ENCODE data around the gene KCND3.

The KCND3 gene

DNA sequence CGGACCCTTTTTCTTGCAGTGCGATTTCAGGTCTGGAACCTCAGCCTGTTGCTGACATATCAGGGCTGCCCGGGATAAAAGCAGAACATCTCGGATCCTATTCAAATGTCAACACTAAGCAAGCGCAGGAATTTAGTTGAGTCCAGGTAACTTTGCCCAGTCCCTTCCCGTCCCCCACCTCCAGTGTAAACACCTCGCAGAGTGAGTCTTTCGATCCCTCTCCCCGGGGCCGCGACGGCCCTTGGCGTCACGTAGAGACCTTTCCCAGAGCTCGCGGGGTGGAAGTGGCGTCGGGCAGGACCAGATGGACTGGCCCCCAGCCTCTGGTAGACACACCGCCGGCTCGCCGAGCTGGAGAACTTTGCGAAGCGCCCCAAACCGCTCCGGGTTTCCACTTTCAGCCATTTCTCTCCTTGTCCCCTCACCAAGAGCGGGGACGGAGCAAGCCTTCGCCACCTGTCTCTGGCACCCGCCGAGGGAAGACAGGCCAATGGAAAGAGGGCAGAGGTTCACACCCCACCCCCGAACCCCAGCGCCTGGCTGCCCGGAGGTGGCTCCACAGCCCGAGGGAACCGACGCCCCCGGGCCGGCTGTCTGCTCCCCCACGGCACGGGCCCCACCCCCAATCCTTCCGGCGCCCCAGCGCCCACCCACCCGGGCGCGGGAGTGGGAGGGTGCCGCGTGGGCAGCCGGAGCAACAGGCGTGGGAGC lies 570 bp downstream of the KCND3 start:
- DNase-seq (ENCODE audit: low read depth), result no peak

DNA sequence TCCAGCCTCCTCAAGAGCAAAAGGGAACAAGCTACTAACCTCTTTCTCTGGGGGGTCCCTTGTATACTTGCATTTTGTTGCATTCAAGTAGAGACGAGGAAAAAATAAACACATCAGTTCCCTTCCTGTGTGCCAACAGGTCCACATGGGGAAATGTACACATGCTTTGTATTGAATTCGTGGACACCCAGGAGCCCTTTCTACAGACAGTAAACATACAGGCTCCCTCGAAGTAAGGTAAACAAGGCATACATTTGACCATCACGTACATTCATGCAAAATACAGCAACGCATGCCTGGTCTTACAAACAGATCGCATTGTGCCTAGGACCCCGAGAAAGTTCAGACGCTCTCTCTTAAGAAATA lies 1.1 kb downstream of the KCND3 start:
- no peak for DNase-seq (ENCODE audit: low read depth)

DNA sequence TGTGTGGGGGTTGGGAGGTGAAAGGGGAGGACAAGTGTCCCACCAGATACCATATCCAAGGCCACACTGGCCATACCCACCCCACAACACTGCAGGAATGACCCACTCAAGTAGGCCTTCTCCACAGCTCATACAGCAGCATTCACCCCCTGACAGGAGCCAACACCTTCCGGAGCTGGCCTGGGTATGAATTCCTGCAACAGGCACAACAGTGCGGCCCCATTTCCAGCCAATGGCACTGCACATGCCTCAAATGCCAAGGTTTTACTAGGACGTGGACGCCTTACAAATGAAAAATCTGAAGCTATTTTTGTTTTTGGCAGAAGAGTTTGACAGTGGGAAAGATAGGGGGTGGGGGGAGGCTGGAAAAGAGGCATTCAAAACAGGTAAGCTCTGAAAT lies 2.0 kb downstream of the KCND3 start:
- DNase-seq (ENCODE audit: low read depth), result no peak

DNA sequence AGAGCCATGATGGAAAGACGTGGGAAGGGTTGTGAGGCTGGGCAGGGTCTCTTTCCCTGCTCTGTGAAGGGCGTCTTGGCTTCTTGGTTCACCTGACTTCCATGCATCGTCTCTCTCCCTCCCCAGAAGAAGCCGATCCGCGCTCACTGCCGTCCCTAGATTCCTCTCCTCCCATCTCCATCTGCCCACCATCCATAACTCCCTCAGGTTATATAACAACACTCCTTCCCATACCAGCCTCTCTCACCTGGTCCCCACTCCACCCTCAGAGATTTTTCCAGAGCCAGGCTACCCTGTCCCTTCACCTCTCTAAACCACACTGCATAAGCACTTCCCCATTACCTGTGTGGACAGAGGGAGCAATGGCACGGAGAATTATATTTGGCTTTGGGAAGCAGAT lies 6.0 kb downstream of the KCND3 start:
- no peak for DNase-seq (ENCODE audit: low read depth)

DNA sequence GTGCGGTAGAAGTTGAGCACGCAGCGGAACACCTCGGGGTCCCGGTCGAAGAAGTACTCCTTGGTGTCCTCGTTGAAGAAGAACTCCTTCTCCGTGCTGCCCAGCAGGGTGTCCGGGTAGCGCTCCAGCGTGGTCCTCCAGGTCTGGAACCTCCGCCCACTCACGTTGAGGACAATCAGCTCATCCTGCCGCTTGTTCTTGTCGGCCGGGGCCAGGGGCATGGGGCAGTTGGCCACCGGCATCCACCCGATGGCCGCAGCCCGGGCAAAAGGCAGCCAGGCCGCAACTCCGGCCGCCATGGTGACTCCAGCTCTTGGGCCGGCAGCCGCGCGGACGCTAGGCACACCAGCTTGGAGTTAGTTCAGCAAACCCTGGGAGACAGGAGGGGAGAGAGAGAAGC lies 7.0 kb downstream of the KCND3 start:
- DNase-seq (ENCODE audit: low read depth), result no peak

DNA sequence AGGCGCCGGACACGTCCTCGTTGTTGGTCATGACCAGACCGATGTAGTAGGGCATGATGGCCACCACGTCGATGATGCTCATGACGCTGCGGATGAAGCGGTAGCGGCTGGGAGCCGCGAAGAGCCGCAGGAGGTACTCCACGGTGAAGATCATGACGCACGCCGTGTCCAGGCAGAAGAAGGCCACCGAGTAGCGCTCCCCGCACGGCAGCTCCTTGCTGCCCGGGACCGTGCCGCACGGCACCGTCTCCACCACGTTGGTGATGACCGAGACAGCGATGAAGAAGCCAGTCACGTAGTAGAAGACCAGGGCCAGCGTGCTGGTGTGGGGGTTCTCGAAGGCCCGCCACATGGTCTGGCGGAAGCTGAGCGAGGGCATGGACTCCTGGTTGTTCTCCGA lies 7.6 kb downstream of the KCND3 start:
- DNase-seq (ENCODE audit: low read depth), result no peak

DNA sequence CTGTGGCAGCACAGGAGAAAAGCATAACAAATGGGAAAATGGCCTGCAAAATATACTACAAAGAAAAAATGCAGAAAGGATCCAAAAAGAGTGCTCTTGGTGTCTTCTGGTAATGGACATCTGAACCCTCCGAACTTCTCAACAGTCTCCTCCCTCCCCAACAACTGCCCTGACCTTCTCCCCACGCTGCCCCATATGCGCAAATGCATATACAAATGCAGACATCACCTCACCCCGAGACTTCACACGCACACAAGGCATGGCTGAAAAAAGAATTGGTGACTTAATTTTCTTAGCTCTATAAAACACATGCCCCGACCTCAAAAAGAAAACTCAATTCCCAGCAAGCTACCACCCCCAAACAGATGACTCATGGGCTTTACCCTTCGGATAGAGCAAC lies 8.4 kb downstream of the KCND3 start:
- no peak for DNase-seq (ENCODE audit: low read depth)

DNA sequence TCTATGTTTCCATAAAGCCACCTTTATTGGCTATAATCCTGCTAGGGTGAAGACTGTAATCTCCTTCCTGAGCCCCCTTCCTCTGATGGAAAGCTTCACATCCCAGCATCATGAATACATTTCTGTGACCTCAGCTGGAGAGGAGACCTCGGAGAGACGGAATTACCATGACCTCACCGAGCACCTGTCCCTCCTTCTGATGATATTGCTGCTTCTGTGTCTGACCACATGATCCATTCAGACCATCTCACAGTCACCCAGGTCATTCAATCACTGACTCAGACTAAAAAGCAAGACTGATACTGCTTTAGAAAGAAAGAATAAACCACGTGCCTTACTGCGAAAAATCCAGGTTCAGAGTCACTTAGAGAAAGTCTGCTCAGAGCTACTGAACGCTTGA lies 8.8 kb downstream of the KCND3 start:
- no peak for DNase-seq (ENCODE audit: low read depth)

DNA sequence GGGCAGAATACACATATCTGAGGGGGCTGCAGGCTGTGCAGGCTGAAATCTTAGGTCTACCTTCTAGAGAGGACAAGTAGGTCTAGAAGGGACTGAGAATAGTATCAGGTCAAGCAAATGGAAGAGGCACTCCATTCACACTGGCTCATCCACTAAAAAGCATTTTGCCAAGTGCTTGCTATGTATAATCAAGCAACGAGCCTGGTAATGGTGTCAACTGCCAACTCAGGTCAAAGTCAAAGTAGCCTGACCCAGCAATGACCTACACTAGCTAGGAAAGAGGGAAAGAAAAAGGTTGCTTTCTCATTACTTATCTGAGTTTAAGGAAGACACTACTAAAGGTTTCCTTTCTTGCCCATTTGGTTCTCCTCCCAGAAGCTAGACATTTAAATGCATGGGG lies 10.8 kb downstream of the KCND3 start:
- no peak for DNase-seq (ENCODE audit: low read depth)

DNA sequence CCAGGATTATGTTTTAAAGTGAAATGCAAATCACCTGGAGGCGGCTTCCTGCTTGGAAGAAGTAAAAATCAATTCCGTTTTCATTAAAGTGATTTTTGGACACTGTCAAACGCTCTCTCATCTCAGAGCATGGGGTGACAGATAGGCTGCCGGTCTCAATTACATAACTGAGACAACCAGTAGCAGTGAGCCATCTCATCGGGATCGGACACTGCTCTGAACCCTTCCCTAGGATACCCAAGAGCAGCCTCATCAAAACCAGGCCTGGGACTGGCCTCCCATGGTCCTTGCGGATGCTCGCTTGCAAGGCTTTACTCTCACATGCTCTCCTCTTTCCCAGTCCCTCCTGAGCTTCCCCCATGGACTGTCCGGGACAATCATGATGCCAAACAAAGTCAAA lies 12.1 kb downstream of the KCND3 start:
- no peak for DNase-seq (ENCODE audit: low read depth)

DNA sequence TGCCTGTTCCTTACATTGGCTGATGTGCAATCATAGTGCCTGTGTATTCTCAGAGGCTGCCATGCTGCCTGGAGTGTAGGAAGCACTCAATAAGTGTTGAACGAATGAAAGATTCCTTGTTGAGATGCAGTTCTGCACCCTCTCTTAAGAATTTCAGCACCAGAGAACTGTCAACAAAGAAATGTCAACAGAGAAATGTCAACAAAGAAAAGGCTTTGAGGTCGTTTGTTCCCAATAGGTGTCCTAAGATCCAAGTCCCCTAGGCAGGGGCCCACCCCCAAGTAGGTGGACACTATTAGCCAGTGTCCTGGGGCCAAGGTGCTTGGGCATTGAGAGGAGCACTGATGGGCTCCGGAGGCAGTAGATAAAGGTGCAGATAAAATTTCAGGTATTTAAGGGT lies 12.6 kb downstream of the KCND3 start:
- no peak for DNase-seq (ENCODE audit: low read depth)

DNA sequence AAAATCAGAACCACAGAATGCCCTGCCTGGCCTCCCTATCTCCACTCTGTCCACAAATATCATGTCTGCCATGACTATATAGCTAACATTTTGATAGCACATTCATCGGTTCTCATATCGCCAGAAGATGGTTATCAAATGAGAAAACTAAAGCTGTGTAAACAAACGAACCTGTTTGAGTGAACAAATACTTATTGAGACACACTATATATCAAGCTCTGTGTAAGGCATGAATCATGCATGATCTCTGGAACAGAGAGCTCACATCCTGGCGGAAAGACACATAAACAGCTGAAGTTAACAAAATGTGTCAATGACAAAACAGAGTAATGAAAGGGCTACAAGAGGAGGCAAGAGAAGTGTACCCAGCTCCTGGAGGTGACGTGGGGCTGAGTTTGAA lies 13.1 kb downstream of the KCND3 start:
- DNase-seq (ENCODE audit: low read depth), result no peak

DNA sequence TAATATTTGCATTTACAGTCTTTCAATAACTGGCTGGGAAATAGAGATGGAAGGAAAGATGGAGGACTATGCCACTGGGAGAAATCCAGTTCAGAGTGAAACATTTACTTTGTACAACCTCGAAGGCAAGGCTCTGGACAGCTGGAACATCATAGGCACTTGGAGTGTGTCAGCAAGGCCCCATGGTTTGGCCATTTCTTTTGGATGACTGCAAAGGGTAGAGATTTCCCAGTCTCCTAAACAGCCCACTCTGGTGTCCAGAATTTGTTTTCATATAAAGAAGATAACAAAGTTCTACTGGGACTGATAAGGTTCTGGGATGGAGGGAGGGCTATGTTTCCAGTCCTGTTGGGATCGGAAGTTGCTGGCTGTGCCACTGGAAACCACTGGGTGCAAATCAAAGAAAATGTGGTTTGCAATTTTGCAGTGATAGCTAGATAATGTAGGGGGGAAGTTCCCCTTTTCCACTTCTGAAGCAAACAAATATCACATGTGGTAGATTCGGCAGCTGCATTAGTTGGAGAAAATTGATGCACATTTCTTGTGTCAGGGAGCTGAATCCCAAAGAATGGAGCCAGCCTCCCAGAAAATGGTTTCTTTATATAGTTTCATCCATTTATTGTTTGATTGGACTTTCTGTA lies 16.2 kb downstream of the KCND3 start:
- no peak for DNase-seq (ENCODE audit: low read depth)

DNA sequence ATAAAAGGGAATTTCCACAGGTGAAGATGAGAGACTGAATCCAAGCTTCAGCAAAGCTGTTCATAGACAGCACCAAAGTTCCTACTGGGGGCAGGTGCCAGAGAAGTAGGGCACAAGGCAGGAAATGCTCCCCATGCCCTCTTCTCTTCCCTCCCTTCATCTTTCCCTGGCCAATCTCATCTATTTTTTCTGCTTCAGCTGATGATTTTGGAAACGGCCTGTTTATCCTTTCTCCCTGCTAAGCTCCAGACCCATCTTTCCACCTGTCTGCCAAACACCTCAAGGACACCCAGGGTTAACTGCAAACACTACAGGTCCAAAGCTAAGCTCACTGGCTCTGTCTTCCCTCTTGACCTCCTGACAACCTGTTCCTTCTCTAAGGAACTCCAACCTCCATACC lies 18.1 kb downstream of the KCND3 start:
- DNase-seq (ENCODE audit: low read depth), result no peak

DNA sequence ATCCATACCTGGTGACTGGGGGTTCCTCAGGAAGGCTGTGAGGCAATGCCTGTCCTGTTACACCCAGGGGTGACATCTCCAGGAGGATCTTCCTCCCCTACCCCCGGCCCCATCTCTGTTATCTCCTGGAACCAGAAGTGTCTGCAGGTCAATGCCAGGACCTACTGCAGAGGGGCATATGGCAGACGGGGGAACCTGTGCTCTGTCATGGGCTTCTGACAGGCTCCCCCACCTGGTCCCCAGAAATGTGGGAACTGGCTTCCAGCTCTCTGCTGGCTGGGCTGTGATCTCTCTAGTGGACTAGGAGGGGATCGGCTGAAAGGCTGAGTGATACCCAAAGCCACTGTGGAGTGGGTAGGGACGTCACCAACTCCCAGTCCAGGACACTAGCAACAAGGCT lies 21.0 kb downstream of the KCND3 start:
- DNase-seq (ENCODE audit: low read depth), result no peak

DNA sequence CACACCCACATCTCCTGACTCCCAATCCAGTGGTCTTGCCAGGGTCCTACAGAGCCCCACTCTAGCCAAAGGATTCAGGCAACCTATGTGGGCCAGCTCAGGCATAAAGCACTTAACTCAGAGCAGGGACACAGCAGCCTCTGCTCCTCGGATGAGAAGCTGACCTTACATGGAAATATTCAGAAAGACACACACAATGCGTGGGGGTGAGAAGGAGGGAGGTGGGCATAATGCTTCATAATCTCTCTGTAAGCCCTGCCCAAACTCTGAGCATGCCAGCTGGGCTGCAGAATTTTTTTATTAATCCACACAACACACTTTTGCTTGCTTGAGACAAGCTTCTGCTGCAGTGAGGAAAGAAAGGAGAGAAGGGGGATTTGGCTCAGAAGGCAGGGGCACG lies 21.6 kb downstream of the KCND3 start:
- no peak for DNase-seq (ENCODE audit: low read depth)

DNA sequence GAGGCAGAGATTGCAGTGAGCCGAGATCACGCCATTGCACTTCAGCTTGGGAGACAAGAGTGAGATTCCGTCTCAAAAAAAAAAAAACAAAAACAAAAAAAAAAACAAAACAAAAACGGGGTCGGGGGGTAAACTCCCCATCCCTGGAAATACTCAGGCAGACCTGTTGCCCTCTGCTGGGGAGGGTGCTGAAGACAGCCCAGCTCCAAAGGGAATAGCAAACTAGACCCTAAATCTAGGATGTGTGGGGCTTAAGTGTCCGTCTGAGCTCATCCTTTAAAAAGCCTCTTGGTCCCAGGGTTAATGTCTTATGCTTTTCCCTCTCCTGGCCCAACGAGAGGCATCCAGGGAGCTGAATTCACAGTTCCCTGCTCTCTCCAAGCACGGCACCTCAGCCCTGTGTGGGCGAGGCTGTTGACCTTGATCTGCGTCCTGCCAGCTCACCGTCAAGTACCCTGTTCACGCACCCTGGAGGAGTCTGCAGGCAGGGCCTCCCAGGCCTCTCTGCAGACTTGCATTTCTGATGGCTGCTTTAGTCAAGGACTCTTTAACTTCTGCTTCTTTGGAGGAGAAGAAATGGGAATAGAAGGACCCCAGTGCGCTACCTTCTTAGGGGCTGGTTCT lies 22.3 kb downstream of the KCND3 start:
- no peak for DNase-seq (ENCODE audit: low read depth)

DNA sequence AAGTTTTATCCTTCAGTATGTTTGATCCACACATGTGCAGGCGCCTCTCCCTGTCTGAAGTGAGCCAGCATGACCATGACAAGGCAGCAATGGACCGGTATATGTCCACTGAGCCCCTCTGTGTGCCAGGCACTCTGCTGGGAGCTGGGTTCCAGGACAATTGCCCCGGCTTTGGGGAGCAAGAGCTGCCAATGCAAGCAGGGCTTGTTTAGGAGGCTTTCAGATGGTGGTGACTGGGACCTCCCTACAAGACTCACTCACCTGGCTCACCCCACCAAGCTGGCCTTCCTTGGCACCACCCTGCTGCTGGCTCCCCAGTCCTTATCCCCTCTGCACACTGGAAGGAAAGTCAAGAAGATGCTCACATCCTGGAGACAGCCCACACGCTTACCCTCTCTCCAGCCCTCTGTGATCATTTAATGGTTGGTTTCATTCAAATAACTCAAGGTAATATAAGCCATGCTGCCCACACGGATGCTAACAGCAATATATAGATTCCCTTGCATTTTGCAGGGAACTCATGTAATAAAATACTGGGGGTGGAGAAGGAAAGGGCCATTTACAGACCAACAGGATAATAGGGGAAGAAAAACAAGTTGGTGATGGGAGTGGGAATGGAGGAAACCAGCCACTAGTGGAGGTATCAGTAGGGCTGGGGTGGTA lies 23.6 kb downstream of the KCND3 start:
- no peak for DNase-seq (ENCODE audit: low read depth)

DNA sequence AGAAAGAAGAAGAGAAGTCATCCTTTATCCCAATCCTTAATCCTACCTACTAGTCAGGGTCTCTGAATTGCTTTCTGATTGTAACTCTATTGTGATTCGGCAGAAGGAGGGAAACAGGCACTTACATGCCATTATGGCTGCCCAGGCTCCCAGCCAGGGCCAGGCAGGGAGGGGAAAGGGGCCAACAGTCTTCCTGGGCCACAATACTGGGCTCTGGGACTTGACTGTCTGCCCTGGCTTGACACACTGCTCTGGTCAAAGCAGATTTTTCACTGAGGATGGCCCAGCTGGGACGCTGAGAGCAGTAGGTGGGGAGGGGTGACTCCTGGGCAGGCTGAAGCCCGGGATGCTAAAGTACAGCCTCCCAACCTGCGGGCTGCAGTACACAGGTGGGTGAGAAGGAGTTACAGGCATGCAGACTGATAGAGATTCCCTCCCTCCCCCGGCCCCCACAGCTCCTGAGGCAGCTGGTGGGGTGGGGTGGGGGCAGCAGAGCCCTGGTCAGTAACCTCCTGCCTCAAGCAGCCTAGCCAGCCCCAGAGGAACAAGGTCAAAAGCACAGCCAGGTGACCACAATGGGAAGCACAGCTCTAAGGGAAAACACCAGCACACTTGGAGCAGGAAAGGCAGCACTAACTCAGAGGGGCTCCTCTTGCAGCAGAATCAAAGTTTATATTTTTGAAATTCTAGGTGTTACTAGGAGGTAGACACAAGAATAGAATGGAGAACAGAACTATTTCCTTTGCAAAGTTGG lies 25.3 kb downstream of the KCND3 start:
- no peak for DNase-seq (ENCODE audit: low read depth)

DNA sequence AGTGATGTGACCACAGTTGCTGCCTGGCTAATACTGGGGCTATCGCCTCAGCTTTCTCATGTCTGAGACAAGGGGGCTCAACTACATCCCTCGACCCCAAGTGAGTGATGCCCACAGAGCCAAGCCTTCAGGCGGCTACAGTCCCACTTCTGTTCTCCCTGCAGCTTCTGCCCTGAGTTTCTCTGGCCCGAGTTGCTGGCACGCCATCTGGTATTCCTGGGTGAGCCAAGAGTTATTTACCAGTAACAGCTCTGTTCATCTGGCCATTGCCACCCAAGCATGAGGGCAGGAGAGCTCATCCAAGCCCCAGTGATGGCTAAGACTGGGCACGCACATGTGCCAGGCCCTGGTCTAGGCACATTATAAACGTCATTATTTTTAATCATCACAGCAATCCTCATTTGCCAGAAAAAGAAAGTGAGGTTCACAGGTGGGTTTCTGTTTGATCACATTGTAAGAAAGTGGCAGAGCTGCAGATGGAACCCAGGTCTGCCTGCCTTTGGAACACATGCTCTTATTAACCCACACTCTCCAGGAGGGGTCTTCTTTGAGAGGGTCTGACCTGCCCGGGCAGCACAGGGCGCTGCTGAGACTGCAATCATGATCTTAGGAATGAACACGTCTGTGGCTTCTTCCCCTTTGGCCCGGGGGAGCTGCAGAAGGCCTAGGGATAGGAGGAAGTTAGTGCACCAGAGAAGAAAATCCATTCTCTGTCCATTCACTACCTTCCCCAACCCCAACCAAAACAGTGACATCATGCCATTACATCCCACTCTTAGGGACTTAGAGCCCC lies 27.5 kb downstream of the KCND3 start:
- no peak for DNase-seq (ENCODE audit: low read depth)

DNA sequence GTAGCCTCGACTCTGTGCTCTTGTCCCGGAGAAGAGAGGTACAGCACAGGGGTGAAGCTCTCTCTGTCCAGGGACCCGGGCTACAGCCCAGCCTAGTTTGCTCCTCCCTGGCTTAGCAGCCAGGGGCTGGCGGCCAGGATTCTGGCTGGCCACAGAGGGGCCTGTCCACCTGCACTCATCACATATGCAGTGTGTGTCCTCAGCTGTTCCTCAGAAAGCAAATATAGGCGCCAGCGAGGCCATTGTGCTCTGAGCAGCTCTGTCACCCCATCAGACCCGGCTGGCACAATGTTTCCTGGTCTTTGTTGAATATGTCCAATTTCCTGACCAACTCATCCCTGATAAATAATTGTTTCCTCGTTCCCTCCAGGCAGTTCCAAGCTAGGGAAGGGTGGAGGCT lies 28.5 kb downstream of the KCND3 start:
- no peak for DNase-seq (ENCODE audit: low read depth)

DNA sequence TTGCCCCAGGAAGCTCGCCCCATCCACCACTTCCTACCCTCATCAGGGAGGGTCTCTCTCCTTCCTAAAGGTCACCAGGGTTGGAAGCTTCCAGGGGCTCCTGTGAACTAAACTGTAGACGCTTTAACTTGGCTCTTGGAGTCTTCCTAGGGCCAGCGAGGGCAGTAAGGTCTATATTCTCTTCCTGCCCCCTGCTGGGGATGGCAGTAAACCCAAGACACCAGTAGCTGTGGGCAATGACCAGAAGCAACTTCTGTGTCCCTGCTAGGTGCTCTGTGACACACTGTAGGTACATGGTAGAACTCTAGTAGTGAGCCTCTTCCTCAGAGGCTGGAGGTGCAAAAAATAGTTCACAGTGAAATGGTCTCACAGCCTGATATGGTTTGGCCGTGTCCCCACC lies 30.0 kb downstream of the KCND3 start:
- no peak for DNase-seq (ENCODE audit: low read depth)
